GM19455 (cell line): ENCODE data around the gene MAD2L2.

Source experiments
- ATAC-seq: cut with Tn5 transposase; IDR thresholded peaks from one replicate; pipeline ENCODE4 v1.9.1; 2021; ENCODE audit not compliant: unreplicated experiment

MAD2L2 gene

GRCh38 chr1:11681071-11681771 is at the start of gene MAD2L2:
Gene MAD2L2 (minus strand): TSS chr1:11681148. CDS start chr1:11680601, 547 bp downstream.
- ATAC-seq: peak; percentile 78

GRCh38 chr1:11730429-11730891 is 49.5 kb upstream of the MAD2L2 start:
- no peak for ATAC-seq

GRCh38 chr1:11729498-11730428 is 48.8 kb upstream of the MAD2L2 start:
- ATAC-seq: no peak

GRCh38 chr1:11729155-11729497 is 48.2 kb upstream of the MAD2L2 start:
- ATAC-seq: no peak

- ATAC-seq: no peak
Measured at GRCh38 chr1:11728126-11728806, 47.3 kb upstream of the MAD2L2 start.

- ATAC-seq: no peak
Measured at GRCh38 chr1:11727119-11727518, 46.2 kb upstream of the MAD2L2 start.

GRCh38 chr1:11725616-11726015 is 44.7 kb upstream of the MAD2L2 start:
- no peak for ATAC-seq

GRCh38 chr1:11722538-11722937 is 41.6 kb upstream of the MAD2L2 start:
- ATAC-seq: no peak

- no peak for ATAC-seq
Measured at GRCh38 chr1:11721311-11721710, 40.4 kb upstream of the MAD2L2 start.

- ATAC-seq: no peak
Measured at GRCh38 chr1:11720525-11720924, 39.6 kb upstream of the MAD2L2 start.

- ATAC-seq: peak; percentile 11
Measured at GRCh38 chr1:11720033-11720376, 39.1 kb upstream of the MAD2L2 start.

- ATAC-seq: peak; percentile 60
Measured at GRCh38 chr1:11719313-11720032, 38.5 kb upstream of the MAD2L2 start.

- no peak for ATAC-seq
Measured at GRCh38 chr1:11714831-11715575, 34.1 kb upstream of the MAD2L2 start.

GRCh38 chr1:11713095-11713494 is 32.1 kb upstream of the MAD2L2 start:
- ATAC-seq: no peak

GRCh38 chr1:11712285-11712684 is 31.3 kb upstream of the MAD2L2 start:
- ATAC-seq: no peak

- ATAC-seq: no peak
Measured at GRCh38 chr1:11711490-11711889, 30.5 kb upstream of the MAD2L2 start.

GRCh38 chr1:11708554-11709350 is 27.8 kb upstream of the MAD2L2 start:
- ATAC-seq: no peak

GRCh38 chr1:11707621-11708276 is 26.8 kb upstream of the MAD2L2 start:
- ATAC-seq: no peak

- no peak for ATAC-seq
Measured at GRCh38 chr1:11706292-11706691, 25.3 kb upstream of the MAD2L2 start.
